ENCODE results near the gene PTCRA. TPM values are rescaled to one million over a fixed set of nuclear protein-coding genes. Genes with fewer than 3 reads are reported as not detected.

Gene PTCRA
- total RNA-seq, 1 experiment from 2014 or later, result not detected

DNA sequence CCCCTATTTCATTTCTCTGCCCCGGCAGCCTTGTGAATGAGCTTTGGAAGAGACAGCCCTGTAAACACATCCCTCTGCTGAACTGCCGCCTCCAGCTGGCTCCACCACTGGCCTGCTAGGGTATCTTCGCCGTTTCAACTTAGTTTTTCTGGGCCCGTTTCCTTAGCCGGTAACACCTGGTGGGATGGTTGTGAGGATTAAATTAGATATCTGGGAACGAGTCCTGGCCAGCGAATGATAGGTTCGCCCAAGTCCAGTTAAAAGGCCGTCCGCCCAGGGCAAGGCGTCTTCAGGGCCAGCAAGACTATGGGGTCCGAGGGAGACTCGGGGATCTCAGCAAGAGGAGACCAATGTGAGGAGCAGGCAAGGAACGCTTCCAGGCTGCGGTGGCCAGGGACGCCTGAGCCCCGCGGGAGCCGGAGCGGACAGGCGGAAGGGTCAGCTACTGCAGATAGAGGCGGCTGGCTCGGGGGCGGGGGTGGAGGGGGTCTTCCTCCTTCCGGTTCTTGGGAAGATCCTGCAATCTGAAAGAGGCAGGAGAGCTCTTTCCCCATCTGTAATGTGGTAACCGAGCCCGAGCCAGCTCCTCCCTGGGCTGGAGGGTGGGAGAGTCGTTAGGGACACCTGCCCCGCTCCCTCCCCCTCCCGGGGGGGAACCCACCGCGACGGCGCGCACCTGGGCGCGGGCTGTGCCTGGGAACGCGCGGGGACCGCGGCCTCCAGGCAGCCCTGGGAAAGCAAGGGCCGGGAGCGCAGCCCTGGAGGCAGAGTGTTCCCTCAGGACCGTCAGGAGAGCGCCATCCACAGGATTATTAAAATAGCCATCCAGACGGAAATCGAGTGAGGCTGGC is 4.5 kb upstream of the PTCRA start (continued):
- TF ChIP-seq, protein P1, sequence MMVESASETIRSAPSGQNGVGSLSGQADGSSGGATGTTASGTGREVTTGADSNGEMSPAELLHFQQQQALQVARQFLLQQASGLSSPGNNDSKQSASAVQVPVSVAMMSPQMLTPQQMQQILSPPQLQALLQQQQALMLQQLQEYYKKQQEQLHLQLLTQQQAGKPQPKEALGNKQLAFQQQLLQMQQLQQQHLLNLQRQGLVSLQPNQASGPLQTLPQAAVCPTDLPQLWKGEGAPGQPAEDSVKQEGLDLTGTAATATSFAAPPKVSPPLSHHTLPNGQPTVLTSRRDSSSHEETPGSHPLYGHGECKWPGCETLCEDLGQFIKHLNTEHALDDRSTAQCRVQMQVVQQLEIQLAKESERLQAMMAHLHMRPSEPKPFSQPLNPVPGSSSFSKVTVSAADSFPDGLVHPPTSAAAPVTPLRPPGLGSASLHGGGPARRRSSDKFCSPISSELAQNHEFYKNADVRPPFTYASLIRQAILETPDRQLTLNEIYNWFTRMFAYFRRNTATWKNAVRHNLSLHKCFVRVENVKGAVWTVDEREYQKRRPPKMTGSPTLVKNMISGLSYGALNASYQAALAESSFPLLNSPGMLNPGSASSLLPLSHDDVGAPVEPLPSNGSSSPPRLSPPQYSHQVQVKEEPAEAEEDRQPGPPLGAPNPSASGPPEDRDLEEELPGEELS (CRISPR knock-in tag; IDR thresholded peaks at IDR 0.05), result no peak; the same call in 1 of the 2 replicates
- TF ChIP-seq TCF7 (CRISPR knock-in tag; IDR thresholded peaks at IDR 0.05; ENCODE audit: low read depth), result no peak
- no peak for TF ChIP-seq NR3C1 (CRISPR knock-in tag; conservative IDR thresholded peaks at IDR 0.05; ENCODE audit: low read depth)
- TF ChIP-seq ATF1 (CRISPR knock-in tag; IDR thresholded peaks at IDR 0.05), result no peak
- TF ChIP-seq, protein P2, sequence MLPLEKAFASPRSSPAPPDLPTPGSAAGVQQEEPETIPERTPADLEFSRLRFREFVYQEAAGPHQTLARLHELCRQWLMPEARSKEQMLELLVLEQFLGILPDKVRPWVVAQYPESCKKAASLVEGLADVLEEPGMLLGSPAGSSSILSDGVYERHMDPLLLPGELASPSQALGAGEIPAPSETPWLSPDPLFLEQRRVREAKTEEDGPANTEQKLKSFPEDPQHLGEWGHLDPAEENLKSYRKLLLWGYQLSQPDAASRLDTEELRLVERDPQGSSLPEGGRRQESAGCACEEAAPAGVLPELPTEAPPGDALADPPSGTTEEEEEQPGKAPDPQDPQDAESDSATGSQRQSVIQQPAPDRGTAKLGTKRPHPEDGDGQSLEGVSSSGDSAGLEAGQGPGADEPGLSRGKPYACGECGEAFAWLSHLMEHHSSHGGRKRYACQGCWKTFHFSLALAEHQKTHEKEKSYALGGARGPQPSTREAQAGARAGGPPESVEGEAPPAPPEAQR (CRISPR knock-in tag; IDR thresholded peaks at IDR 0.05), result no peak
- TF ChIP-seq NFATC4 (CRISPR knock-in tag; IDR thresholded peaks at IDR 0.05), result no peak
- TF ChIP-seq, protein P3, sequence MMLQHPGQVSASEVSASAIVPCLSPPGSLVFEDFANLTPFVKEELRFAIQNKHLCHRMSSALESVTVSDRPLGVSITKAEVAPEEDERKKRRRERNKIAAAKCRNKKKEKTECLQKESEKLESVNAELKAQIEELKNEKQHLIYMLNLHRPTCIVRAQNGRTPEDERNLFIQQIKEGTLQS (CRISPR knock-in tag; conservative IDR thresholded peaks at IDR 0.05), result no peak
- TF ChIP-seq, protein P4, sequence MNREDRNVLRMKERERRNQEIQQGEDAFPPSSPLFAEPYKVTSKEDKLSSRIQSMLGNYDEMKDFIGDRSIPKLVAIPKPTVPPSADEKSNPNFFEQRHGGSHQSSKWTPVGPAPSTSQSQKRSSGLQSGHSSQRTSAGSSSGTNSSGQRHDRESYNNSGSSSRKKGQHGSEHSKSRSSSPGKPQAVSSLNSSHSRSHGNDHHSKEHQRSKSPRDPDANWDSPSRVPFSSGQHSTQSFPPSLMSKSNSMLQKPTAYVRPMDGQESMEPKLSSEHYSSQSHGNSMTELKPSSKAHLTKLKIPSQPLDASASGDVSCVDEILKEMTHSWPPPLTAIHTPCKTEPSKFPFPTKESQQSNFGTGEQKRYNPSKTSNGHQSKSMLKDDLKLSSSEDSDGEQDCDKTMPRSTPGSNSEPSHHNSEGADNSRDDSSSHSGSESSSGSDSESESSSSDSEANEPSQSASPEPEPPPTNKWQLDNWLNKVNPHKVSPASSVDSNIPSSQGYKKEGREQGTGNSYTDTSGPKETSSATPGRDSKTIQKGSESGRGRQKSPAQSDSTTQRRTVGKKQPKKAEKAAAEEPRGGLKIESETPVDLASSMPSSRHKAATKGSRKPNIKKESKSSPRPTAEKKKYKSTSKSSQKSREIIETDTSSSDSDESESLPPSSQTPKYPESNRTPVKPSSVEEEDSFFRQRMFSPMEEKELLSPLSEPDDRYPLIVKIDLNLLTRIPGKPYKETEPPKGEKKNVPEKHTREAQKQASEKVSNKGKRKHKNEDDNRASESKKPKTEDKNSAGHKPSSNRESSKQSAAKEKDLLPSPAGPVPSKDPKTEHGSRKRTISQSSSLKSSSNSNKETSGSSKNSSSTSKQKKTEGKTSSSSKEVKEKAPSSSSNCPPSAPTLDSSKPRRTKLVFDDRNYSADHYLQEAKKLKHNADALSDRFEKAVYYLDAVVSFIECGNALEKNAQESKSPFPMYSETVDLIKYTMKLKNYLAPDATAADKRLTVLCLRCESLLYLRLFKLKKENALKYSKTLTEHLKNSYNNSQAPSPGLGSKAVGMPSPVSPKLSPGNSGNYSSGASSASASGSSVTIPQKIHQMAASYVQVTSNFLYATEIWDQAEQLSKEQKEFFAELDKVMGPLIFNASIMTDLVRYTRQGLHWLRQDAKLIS (CRISPR knock-in tag; IDR thresholded peaks at IDR 0.05; ENCODE audit: borderline replicate concordance), result no peak
- TF ChIP-seq ZNF232 (CRISPR knock-in tag; IDR thresholded peaks at IDR 0.05), result no peak
- TF ChIP-seq NFE2L1 (CRISPR knock-in tag; IDR thresholded peaks at IDR 0.05), result no peak
- TF ChIP-seq GABPB1 (CRISPR knock-in tag; IDR thresholded peaks at IDR 0.05), result no peak
- TF ChIP-seq, protein P5, sequence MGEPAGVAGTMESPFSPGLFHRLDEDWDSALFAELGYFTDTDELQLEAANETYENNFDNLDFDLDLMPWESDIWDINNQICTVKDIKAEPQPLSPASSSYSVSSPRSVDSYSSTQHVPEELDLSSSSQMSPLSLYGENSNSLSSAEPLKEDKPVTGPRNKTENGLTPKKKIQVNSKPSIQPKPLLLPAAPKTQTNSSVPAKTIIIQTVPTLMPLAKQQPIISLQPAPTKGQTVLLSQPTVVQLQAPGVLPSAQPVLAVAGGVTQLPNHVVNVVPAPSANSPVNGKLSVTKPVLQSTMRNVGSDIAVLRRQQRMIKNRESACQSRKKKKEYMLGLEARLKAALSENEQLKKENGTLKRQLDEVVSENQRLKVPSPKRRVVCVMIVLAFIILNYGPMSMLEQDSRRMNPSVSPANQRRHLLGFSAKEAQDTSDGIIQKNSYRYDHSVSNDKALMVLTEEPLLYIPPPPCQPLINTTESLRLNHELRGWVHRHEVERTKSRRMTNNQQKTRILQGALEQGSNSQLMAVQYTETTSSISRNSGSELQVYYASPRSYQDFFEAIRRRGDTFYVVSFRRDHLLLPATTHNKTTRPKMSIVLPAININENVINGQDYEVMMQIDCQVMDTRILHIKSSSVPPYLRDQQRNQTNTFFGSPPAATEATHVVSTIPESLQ (CRISPR knock-in tag; IDR thresholded peaks at IDR 0.05), result no peak
- TF ChIP-seq, protein P6, sequence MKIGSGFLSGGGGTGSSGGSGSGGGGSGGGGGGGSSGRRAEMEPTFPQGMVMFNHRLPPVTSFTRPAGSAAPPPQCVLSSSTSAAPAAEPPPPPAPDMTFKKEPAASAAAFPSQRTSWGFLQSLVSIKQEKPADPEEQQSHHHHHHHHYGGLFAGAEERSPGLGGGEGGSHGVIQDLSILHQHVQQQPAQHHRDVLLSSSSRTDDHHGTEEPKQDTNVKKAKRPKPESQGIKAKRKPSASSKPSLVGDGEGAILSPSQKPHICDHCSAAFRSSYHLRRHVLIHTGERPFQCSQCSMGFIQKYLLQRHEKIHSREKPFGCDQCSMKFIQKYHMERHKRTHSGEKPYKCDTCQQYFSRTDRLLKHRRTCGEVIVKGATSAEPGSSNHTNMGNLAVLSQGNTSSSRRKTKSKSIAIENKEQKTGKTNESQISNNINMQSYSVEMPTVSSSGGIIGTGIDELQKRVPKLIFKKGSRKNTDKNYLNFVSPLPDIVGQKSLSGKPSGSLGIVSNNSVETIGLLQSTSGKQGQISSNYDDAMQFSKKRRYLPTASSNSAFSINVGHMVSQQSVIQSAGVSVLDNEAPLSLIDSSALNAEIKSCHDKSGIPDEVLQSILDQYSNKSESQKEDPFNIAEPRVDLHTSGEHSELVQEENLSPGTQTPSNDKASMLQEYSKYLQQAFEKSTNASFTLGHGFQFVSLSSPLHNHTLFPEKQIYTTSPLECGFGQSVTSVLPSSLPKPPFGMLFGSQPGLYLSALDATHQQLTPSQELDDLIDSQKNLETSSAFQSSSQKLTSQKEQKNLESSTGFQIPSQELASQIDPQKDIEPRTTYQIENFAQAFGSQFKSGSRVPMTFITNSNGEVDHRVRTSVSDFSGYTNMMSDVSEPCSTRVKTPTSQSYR (CRISPR knock-in tag; IDR thresholded peaks at IDR 0.05), result no peak
- TF ChIP-seq, protein P7, sequence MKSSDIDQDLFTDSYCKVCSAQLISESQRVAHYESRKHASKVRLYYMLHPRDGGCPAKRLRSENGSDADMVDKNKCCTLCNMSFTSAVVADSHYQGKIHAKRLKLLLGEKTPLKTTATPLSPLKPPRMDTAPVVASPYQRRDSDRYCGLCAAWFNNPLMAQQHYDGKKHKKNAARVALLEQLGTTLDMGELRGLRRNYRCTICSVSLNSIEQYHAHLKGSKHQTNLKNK (CRISPR knock-in tag; IDR thresholded peaks at IDR 0.05), result no peak
- no peak for TF ChIP-seq NR1H2 (CRISPR knock-in tag; IDR thresholded peaks at IDR 0.05)
- TF ChIP-seq, protein P8, sequence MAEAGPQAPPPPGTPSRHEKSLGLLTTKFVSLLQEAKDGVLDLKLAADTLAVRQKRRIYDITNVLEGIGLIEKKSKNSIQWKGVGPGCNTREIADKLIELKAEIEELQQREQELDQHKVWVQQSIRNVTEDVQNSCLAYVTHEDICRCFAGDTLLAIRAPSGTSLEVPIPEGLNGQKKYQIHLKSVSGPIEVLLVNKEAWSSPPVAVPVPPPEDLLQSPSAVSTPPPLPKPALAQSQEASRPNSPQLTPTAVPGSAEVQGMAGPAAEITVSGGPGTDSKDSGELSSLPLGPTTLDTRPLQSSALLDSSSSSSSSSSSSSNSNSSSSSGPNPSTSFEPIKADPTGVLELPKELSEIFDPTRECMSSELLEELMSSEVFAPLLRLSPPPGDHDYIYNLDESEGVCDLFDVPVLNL (CRISPR knock-in tag; IDR thresholded peaks at IDR 0.05; ENCODE audit: borderline replicate concordance, low read depth), result 0 out of 2 replicates have a peak, but pooled peaks have one; percentile 66
- 0 out of 2 replicates have a peak, but pooled peaks have one; percentile 10 for TF ChIP-seq ZNF317 (CRISPR knock-in tag; IDR thresholded peaks at IDR 0.05; ENCODE audit: borderline replicate concordance, low read depth)
- TF ChIP-seq, protein P9, sequence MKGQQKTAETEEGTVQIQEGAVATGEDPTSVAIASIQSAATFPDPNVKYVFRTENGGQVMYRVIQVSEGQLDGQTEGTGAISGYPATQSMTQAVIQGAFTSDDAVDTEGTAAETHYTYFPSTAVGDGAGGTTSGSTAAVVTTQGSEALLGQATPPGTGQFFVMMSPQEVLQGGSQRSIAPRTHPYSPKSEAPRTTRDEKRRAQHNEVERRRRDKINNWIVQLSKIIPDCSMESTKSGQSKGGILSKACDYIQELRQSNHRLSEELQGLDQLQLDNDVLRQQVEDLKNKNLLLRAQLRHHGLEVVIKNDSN (CRISPR knock-in tag; IDR thresholded peaks at IDR 0.05), result no peak
- no peak for TF ChIP-seq ZNF121 (CRISPR knock-in tag; IDR thresholded peaks at IDR 0.05)
- 0 out of 2 replicates have a peak, but pooled peaks have one; percentile 38 for TF ChIP-seq ZNF219 (CRISPR knock-in tag; IDR thresholded peaks at IDR 0.05; ENCODE audit: borderline replicate concordance)

All from WTC11 (cell line).